Endothelial cell of umbilical vein (primary cell): ENCODE measurements around the gene ESYT2. TPM values are rescaled to one million over a fixed set of nuclear protein-coding genes. Genes with fewer than 3 reads are reported as not detected.

Experiments
- BruUV-seq: library from RNA; stranded (reverse); fragments of 400-500 nt; replicated peaks from 2 replicates; lab custom pipeline; 2021; lab: Mats Ljungman, UMichigan
- CTCF ChIA-PET: fragments of 300-600, 350-600 bp; sonication (Branson Sonifier 250); formaldehyde crosslinking; loops from one replicate; lab custom pipeline; 2021; ENCODE audit warnings: antibody characterized with exemption, inconsistent platforms; lab: Charles Lee
- POLR2A ChIA-PET: fragments of 300-600, 350-600 bp; sonication (Branson Sonifier 250); formaldehyde crosslinking; loops from one replicate; lab custom pipeline; 2021; ENCODE audit warnings: antibody characterized with exemption, inconsistent platforms; lab: Charles Lee
- DNase-seq: peaks from one replicate; pipeline ENCODE4 v3.0.0-alpha.2; 2011; ENCODE audit warnings: low read depth, low spot score
- FAIRE-seq: peaks from 2 replicates; lab custom pipeline; 2011; peaks lifted over from hg19 to GRCh38; lab: Jason Lieb, UNC
- H2AFZ ChIP-seq: 2 replicates; pipeline ENCODE4 v1.6.0; 2012; ENCODE audit warnings: low read depth, low read length, control low read depth, inconsistent platforms
- H3K27ac ChIP-seq: 2 replicates; pipeline ENCODE4 v1.5.1; 2011; ENCODE audit warnings: low read depth, mild to moderate bottlenecking, control low read depth, low read length, moderate library complexity; ENCODE audit not compliant: insufficient read depth
- H3K27me3 ChIP-seq, 2 experiments: 2 replicates each; pipeline versions ENCODE4 v1.6.0 to v1.6.1; 2011; ENCODE audit warnings: low read length in 2 of 2, mixed read lengths in 1 of 2; ENCODE audit not compliant: control insufficient read depth in 2 of 2, insufficient read depth in 2 of 2
- H3K36me3 ChIP-seq, 2 experiments: 2 replicates in 1 of 2; 3 replicates in 1 of 2; pipeline ENCODE4 v1.5.1; 2011; ENCODE audit warnings: low read length in 2 of 2, mild to moderate bottlenecking in 1 of 2, moderate library complexity in 1 of 2; ENCODE audit not compliant: control insufficient read depth in 2 of 2, insufficient read depth in 2 of 2; ENCODE audit errors: extremely low read depth in 1 of 2
- H3K4me1 ChIP-seq: 3 replicates; pipeline ENCODE4 v1.5.1; 2011; ENCODE audit warnings: mild to moderate bottlenecking, low read length; ENCODE audit not compliant: control insufficient read depth, insufficient read depth; ENCODE audit errors: extremely low read depth
- H3K4me2 ChIP-seq: 2 replicates; pipeline ENCODE4 v1.6.1; 2011; ENCODE audit warnings: low read length, control low read depth, mixed read lengths; ENCODE audit not compliant: insufficient read depth
- H3K4me3 ChIP-seq, 3 experiments: fragments of 200-600 bp in 1 of 3; sonication (generic), shearing (Covaris generic) in 1 of 3; replicated peaks in 1 of 3; 2 replicates each; pipeline ENCODE4 v1.5.1; 2011 to 2016; ENCODE audit warnings: control low read depth in 3 of 3, low read length in 3 of 3, mild to moderate bottlenecking in 2 of 3, inconsistent platforms in 1 of 3, low read depth in 1 of 3, moderate library complexity in 1 of 3; ENCODE audit not compliant: insufficient read depth in 1 of 3
- H3K79me2 ChIP-seq: 2 replicates; pipeline ENCODE4 v1.6.0; 2012; ENCODE audit warnings: low read length, inconsistent platforms; ENCODE audit not compliant: control insufficient read depth, insufficient read depth
- H3K9ac ChIP-seq: replicated peaks from 2 replicates; pipeline ENCODE3; 2011; ENCODE audit warnings: low read length, control low read depth; ENCODE audit not compliant: insufficient read depth; ENCODE audit errors: extremely low read depth
- H3K9me1 ChIP-seq: replicated peaks from 3 replicates; pipeline ENCODE4 v1.6.0; 2011; ENCODE audit warnings: mild to moderate bottlenecking, low read length; ENCODE audit not compliant: control insufficient read depth, insufficient read depth; ENCODE audit errors: extremely low read depth
- H3K9me3 ChIP-seq: replicated peaks from 2 replicates; pipeline ENCODE4 v1.5.1; 2012; ENCODE audit warnings: low read length, inconsistent platforms; ENCODE audit not compliant: control insufficient read depth, insufficient read depth
- H4K20me1 ChIP-seq: replicated peaks from 2 replicates; pipeline ENCODE3; 2011; ENCODE audit warnings: mild to moderate bottlenecking, low read length; ENCODE audit not compliant: control insufficient read depth, insufficient read depth; ENCODE audit errors: extremely low read depth
- CTCF ChIP-seq, 2 donors: IDR thresholded peaks; 1 replicate in 1 of 2; 2 replicates in 1 of 2; pipeline ENCODE4 v1.5.1; 2011; ENCODE audit warnings: low read length in 2 of 2, mild to moderate bottlenecking in 2 of 2, moderate library complexity in 2 of 2, control low read depth in 1 of 2, inconsistent platforms in 1 of 2, low read depth in 1 of 2; ENCODE audit not compliant: insufficient read depth in 1 of 2; ENCODE audit errors: extremely low read depth in 1 of 2
- EZH2 ChIP-seq: IDR thresholded peaks from 2 replicates; pipeline ENCODE4 v1.6.1; 2012; ENCODE audit warnings: borderline replicate concordance, low read depth, mild to moderate bottlenecking, moderate library complexity, low read length, inconsistent platforms; ENCODE audit not compliant: severe bottlenecking
- FOS ChIP-seq: IDR thresholded peaks from 2 replicates; pipeline ENCODE4 v1.6.1; 2011; ENCODE audit warnings: mild to moderate bottlenecking, low read length, moderate library complexity, borderline replicate concordance; ENCODE audit not compliant: insufficient read depth
- GATA2 ChIP-seq: IDR thresholded peaks from 2 replicates; pipeline ENCODE4 v1.7.0; 2011; ENCODE audit warnings: low read depth, mild to moderate bottlenecking, moderate library complexity, mixed read lengths, low read length; ENCODE audit not compliant: insufficient read length, insufficient read depth
- JUN ChIP-seq: IDR thresholded peaks from 2 replicates; pipeline ENCODE4 v1.6.1; 2011; ENCODE audit warnings: borderline replicate concordance, low read depth; ENCODE audit not compliant: insufficient read length, insufficient read depth
- MAX ChIP-seq: IDR thresholded peaks from 2 replicates; pipeline ENCODE4 v1.6.1; 2011; ENCODE audit not compliant: insufficient read depth, insufficient read length
- MYC ChIP-seq: IDR thresholded peaks from one replicate; pipeline ENCODE4 v1.6.1; 2011; ENCODE audit warnings: mild to moderate bottlenecking, low read depth, low read length
- POLR2A ChIP-seq: IDR thresholded peaks from 2 replicates; pipeline ENCODE4 v1.6.1; 2012; ENCODE audit warnings: low read depth, mild to moderate bottlenecking, control low read depth, low read length
- POLR2AphosphoS5 ChIP-seq: IDR thresholded peaks from 2 replicates; pipeline ENCODE4 v1.6.1; 2012; ENCODE audit warnings: low read depth, mild to moderate bottlenecking, control low read depth, low read length, moderate library complexity; ENCODE audit not compliant: insufficient read depth
- dilution Hi-C: fragments of 300-500 bp; cut with MboI; formaldehyde crosslinking; loops from one replicate; pipeline ENCODE4 v1.15.0; 2019; ENCODE audit warnings: low sequenced_read_pairs; ENCODE audit not compliant: extremely low pct_ligation_motif_present
- intact Hi-C: fragments of 100-400 bp; cut with micrococcal nuclease; formaldehyde crosslinking; loops from one replicate; pipeline ENCODE4 v1.10.0; 2022
- polyA plus RNA-seq, 4 experiments: library from polyadenylated mRNA; depleted of rRNA in 3 of 4; stranded (reverse) in 3 of 4; unstranded in 1 of 4; fragments of >200 nt; gene quantifications; 2 replicates each; pipeline versions ENCODE4 v1.2.1 to v1.2.3, GENCODE V29; 2011 to 2012; ENCODE audit warnings: missing spikeins in 1 of 4
- total RNA-seq: library from RNA; stranded (reverse); gene quantifications from 2 replicates; pipeline ENCODE4 v1.2.3, GENCODE V29; 2021

ESYT2 gene
- total and polyA plus RNA-seq, 2 donors (not counting 3 experiments of a cell fraction or from before 2014, with no cell fraction given), result 18.8 to 46.6 TPM

- Histone ChIP-seq H3K27ac (no peak overlapping the region), H3K9me1 (no peaks in the 10 kb centered on the region), H3K27me3 (no peaks in the 10 kb centered on the region), H2AFZ (no peak overlapping the region), H3K4me3 (no peak overlapping the region), H3K9me3 (no peaks in the 10 kb centered on the region), H4K20me1 (no peaks in the 10 kb centered on the region), H3K79me2 (peaks cover 63% of the 10 kb centered on the region), H3K4me1 (peaks cover 35% of the 10 kb centered on the region), H3K36me3 (no peaks in the 10 kb centered on the region), H3K4me2 (no peak overlapping the region), H3K9ac (no peak overlapping the region)
- TF ChIP-seq JUN, result no peak
- TF ChIP-seq POLR2AphosphoS5, result no peak
- TF ChIP-seq MYC, result no peak
- TF ChIP-seq CTCF (IDR thresholded peaks at IDR 0.05; ENCODE audit: extremely low read depth in 1 of 2, insufficient read depth in 1 of 2, low read depth in 1 of 2, low read length in 2 of 2), result no peak
- no peak for TF ChIP-seq FOS
- TF ChIP-seq MAX, result no peak
- no peak for TF ChIP-seq GATA2
- no peak for TF ChIP-seq POLR2A
- TF ChIP-seq EZH2, result no peak
- ChIA-PET CTCF (interaction anchor here (1.1 to 1.8 kb wide), 2 partner anchors 41 to 153 kb away, joined by 4 to 7 read pairs; no protein-coding TSS in a partner anchor), POLR2A (no interaction called here)
- DNase-seq (no peak), FAIRE-seq (no peak)
- no TSS peak for BruUV-seq
- intact Hi-C loops (no loop called here), dilution Hi-C loops (no loop called here)
These were observed 5.3 kb downstream of the ESYT2 start for GRCh38 chr7:158824028-158824427.
